ENCODE results near the gene AKAP1.

GRCh38 chr17:57099165-57099564, 14.1 kb downstream of the AKAP1 start:
- TF ChIP-seq POLR2A (IDR thresholded peaks at IDR 0.05), result no peak
- TF ChIP-seq, protein P1, sequence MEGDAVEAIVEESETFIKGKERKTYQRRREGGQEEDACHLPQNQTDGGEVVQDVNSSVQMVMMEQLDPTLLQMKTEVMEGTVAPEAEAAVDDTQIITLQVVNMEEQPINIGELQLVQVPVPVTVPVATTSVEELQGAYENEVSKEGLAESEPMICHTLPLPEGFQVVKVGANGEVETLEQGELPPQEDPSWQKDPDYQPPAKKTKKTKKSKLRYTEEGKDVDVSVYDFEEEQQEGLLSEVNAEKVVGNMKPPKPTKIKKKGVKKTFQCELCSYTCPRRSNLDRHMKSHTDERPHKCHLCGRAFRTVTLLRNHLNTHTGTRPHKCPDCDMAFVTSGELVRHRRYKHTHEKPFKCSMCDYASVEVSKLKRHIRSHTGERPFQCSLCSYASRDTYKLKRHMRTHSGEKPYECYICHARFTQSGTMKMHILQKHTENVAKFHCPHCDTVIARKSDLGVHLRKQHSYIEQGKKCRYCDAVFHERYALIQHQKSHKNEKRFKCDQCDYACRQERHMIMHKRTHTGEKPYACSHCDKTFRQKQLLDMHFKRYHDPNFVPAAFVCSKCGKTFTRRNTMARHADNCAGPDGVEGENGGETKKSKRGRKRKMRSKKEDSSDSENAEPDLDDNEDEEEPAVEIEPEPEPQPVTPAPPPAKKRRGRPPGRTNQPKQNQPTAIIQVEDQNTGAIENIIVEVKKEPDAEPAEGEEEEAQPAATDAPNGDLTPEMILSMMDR (IDR thresholded peaks at IDR 0.05), result no peak
- no peak for TF ChIP-seq POLR2AphosphoS5 (IDR thresholded peaks at IDR 0.05)
